SK-N-SH (cell line): ENCODE measurements around the gene SRSF1. TPM values are rescaled to one million over a fixed set of nuclear protein-coding genes. Genes with fewer than 3 reads are reported as not detected.

Experiments
- CTCF ChIA-PET: fragments of 300-600, 350-600 bp; formaldehyde crosslinking; extraction: SDS; loops from one replicate; lab custom pipeline; 2021; lab: Yijun Ruan, JAX
- POLR2A ChIA-PET: fragments of 350-600 bp; sonication (Branson Sonifier 250); formaldehyde crosslinking; extraction: SDS; loops from one replicate; lab custom pipeline; 2020; ENCODE audit warnings: antibody characterized with exemption, inconsistent platforms; lab: Yijun Ruan, JAX
- DNase-seq: peaks from one replicate; pipeline ENCODE4 v3.0.0; 2012
- H2AFZ ChIP-seq: fragments of 200-600 bp; sonication (generic); 2 replicates; pipeline ENCODE4 v1.8.1; 2016; ENCODE audit warnings: antibody characterized with exemption, mild to moderate bottlenecking, low read depth
- H3F3A ChIP-seq: fragments of 200-600 bp; sonication (generic); replicated peaks from 2 replicates; pipeline ENCODE3; 2016; ENCODE audit warnings: antibody characterized with exemption, mild to moderate bottlenecking; ENCODE audit not compliant: insufficient read depth
- H3K27ac ChIP-seq, 2 experiments: fragments of 200-500 bp in 1 of 2; fragments of 200-600 bp in 1 of 2; sonication (Bioruptor generic) in 1 of 2; sonication (generic), shearing (Covaris generic) in 1 of 2; 2 replicates each; pipeline versions ENCODE4 v1.5.1 to v1.6.1; 2014 to 2016; ENCODE audit warnings: low read depth in 2 of 2, inconsistent platforms in 1 of 2, low read length in 1 of 2, mild to moderate bottlenecking in 1 of 2, mixed read lengths in 1 of 2
- H3K27me3 ChIP-seq: fragments of 200-600 bp; sonication (generic), shearing (Covaris generic); 2 replicates; pipeline ENCODE4 v1.6.1; 2016; ENCODE audit warnings: mixed run types; ENCODE audit not compliant: insufficient read depth
- H3K36me3 ChIP-seq, 2 experiments: fragments of 200-500 bp in 1 of 2; fragments of 200-600 bp in 1 of 2; sonication (Bioruptor generic) in 1 of 2; sonication (generic) in 1 of 2; replicated peaks in 1 of 2; 2 replicates each; pipeline versions ENCODE3 to v1.5.1; 2014 to 2016; ENCODE audit warnings: low read length in 1 of 2, mild to moderate bottlenecking in 1 of 2; ENCODE audit not compliant: insufficient read depth in 2 of 2, control insufficient read depth in 1 of 2
- H3K4me1 ChIP-seq, 2 experiments: fragments of 200-500 bp in 1 of 2; fragments of 200-600 bp in 1 of 2; sonication (Bioruptor generic) in 1 of 2; sonication (generic), shearing (Covaris generic) in 1 of 2; 2 replicates each; pipeline versions ENCODE4 v1.5.1 to v1.6.1; 2014 to 2016; ENCODE audit warnings: low read depth in 1 of 2, low read length in 1 of 2, mixed run types in 1 of 2; ENCODE audit not compliant: insufficient read depth in 2 of 2, control insufficient read depth in 1 of 2
- H3K4me2 ChIP-seq: fragments of 200-600 bp; sonication (generic), shearing (Covaris generic); 2 replicates; pipeline ENCODE4 v1.6.1; 2017; ENCODE audit warnings: mixed run types
- H3K4me3 ChIP-seq, 2 experiments: fragments of 200-500 bp in 1 of 2; fragments of 200-600 bp in 1 of 2; sonication (Bioruptor generic) in 1 of 2; sonication (generic), shearing (Covaris generic) in 1 of 2; 2 replicates each; pipeline versions ENCODE4 v1.5.1 to v1.8.1; 2014 to 2016; ENCODE audit warnings: low read depth in 2 of 2, inconsistent platforms in 1 of 2, low read length in 1 of 2, mild to moderate bottlenecking in 1 of 2, mixed read lengths in 1 of 2, moderate library complexity in 1 of 2
- H3K79me2 ChIP-seq: fragments of 200-600 bp; sonication (generic); 2 replicates; pipeline ENCODE4 v1.8.1; 2017; ENCODE audit warnings: mild to moderate bottlenecking; ENCODE audit not compliant: insufficient read depth
- H3K9ac ChIP-seq: fragments of 200-600 bp; sonication (generic); 2 replicates; pipeline ENCODE4 v1.6.1; 2017; ENCODE audit warnings: mixed run types
- H3K9me2 ChIP-seq: fragments of 200-600 bp; sonication (generic); 2 replicates; pipeline ENCODE4 v1.6.1; 2017; ENCODE audit warnings: mixed run types
- H3K9me3 ChIP-seq: fragments of 200-600 bp; sonication (generic); 2 replicates; pipeline ENCODE4 v1.6.1; 2017; ENCODE audit warnings: mixed run types, mild to moderate bottlenecking, moderate library complexity
- H4K20me1 ChIP-seq: fragments of 200-600 bp; sonication (generic); 2 replicates; pipeline ENCODE4 v1.6.1; 2017; ENCODE audit warnings: mild to moderate bottlenecking, mixed run types; ENCODE audit not compliant: insufficient read depth
- CTCF ChIP-seq: fragments of 200-600 bp; sonication (generic); IDR thresholded peaks from 2 replicates; pipeline ENCODE4 v1.6.1; 2017; ENCODE audit warnings: antibody characterized with exemption, mild to moderate bottlenecking, moderate library complexity
- FOSL2 ChIP-seq: IDR thresholded peaks from 2 replicates; pipeline ENCODE4 v1.4.0; 2012; ENCODE audit warnings: low read depth, mild to moderate bottlenecking, moderate library complexity, borderline replicate concordance
- FOXM1 ChIP-seq: IDR thresholded peaks from 2 replicates; pipeline ENCODE4 v1.4.0; 2012; ENCODE audit warnings: low read depth, mild to moderate bottlenecking
- GABPA ChIP-seq: IDR thresholded peaks from 2 replicates; pipeline ENCODE4 v1.4.0; 2012; ENCODE audit warnings: low read depth, mild to moderate bottlenecking
- MAX ChIP-seq: IDR thresholded peaks from 2 replicates; pipeline ENCODE4 v1.4.0; 2012; ENCODE audit warnings: low read depth
- MXI1 ChIP-seq: IDR thresholded peaks from 2 replicates; pipeline ENCODE4 v1.6.1; 2012; ENCODE audit warnings: mild to moderate bottlenecking, low read depth, low read length, improper control_type of control experiment
- NFIC ChIP-seq: IDR thresholded peaks from 2 replicates; pipeline ENCODE4 v1.4.0; 2012; ENCODE audit warnings: borderline replicate concordance
- PBX3 ChIP-seq: IDR thresholded peaks from 2 replicates; pipeline ENCODE4; 2012
- RAD21 ChIP-seq: IDR thresholded peaks from 2 replicates; pipeline ENCODE4 v1.6.1; 2012; ENCODE audit warnings: mild to moderate bottlenecking, low read length
- RXRA ChIP-seq: IDR thresholded peaks from 2 replicates; pipeline ENCODE4 v1.4.0; 2012; ENCODE audit warnings: low read depth, mild to moderate bottlenecking, borderline replicate concordance
- TCF12 ChIP-seq: IDR thresholded peaks from 2 replicates; pipeline ENCODE4 v1.4.0; 2012
- YY1 ChIP-seq: IDR thresholded peaks from 2 replicates; pipeline ENCODE4 v1.4.0; 2012; ENCODE audit warnings: low read depth, mild to moderate bottlenecking
- WGBS: methylation state at CpG from one replicate; pipeline ENCODE4 v1.1.6; 2017; ENCODE audit warnings: low lambda C conversion rate; 5-methylcytosine and 5-hydroxymethylcytosine counted together
- polyA plus RNA-seq, 3 experiments: library from polyadenylated mRNA; depleted of rRNA; stranded (reverse); fragments of >200 nt; gene quantifications; 2 replicates each; pipeline ENCODE4 v1.2.3, GENCODE V29; 2012

The SRSF1 gene
- polyA plus RNA-seq, 1 of the 3 experiments (the other 2 are of a cell fraction) = 248 TPM

- TF ChIP-seq MAX (no peak), YY1 (no peak), MXI1 (no peak), NFIC (no peak), FOSL2 (no peak), CTCF (no peak), FOXM1 (no peak), GABPA (no peak)
Measured at GRCh38 chr17:58050966-58051365, 43.9 kb upstream of the SRSF1 start (continued).

- TF ChIP-seq RAD21 (no peak), RXRA (no peak)
- no peaks in the 10 kb centered on the region for H3K36me3 ChIP-seq
- no peak for DNase-seq
- H3K9ac ChIP-seq = no peak overlapping the region
- H3K9me3 ChIP-seq = no peaks in the 10 kb centered on the region
- H3K79me2 ChIP-seq = no peaks in the 10 kb centered on the region
- no peaks in the 10 kb centered on the region for H4K20me1 ChIP-seq
- peaks cover 0 to 8% of the 10 kb centered on the region in 2 experiments; a peak in 1 of 4 replicates for H3K4me1 ChIP-seq
- no peaks in the 10 kb centered on the region for H3K9me2 ChIP-seq
- H3F3A ChIP-seq = no peaks in the 10 kb centered on the region
- H3K27me3 ChIP-seq = peaks cover 9% of the 10 kb centered on the region; the same call in 1 of the 2 replicates
- no peak overlapping the region for H3K4me2 ChIP-seq
- H3K27ac ChIP-seq = no peak overlapping the region
- ChIA-PET CTCF (interaction anchor here (1.0 to 2.1 kb wide), 3 partner anchors 11 to 89 kb away, joined by 3 to 8 read pairs (median 3); no protein-coding TSS in a partner anchor), POLR2A (interaction anchor here (0.9 kb wide), 1 partner anchor 34 kb away, joined by 3 read pairs; the partner anchor contains the start of gene DYNLL2)
- H2AFZ ChIP-seq = no peak overlapping the region
- no peak overlapping the region for H3K4me3 ChIP-seq
- 72% methylated on average over 4 of the region's 4 CpGs for WGBS
Measured at GRCh38 chr17:58049533-58049932, 42.5 kb upstream of the SRSF1 start.

GRCh38 chr17:58047376-58048150 is 40.5 kb upstream of the SRSF1 start:
- ChIA-PET CTCF (interaction anchor here (1.4 kb wide), 2 partner anchors 30 to 214 kb away, joined by 3 to 4 read pairs; no protein-coding TSS in a partner anchor), POLR2A (interaction anchor here (1.2 kb wide), 1 partner anchor 41 kb away, joined by 4 read pairs; the partner anchor contains the start of gene SRSF1)
- Histone ChIP-seq H3K9ac (no peak overlapping the region), H3F3A (no peaks in the 10 kb centered on the region), H3K36me3 (no peaks in the 10 kb centered on the region), H3K4me1 (peaks cover 0 to 8% of the 10 kb centered on the region in 2 experiments; a peak in 1 of 4 replicates), H3K9me3 (no peaks in the 10 kb centered on the region), H3K79me2 (no peaks in the 10 kb centered on the region), H3K27ac (no peak overlapping the region), H2AFZ (no peak overlapping the region), H3K9me2 (no peaks in the 10 kb centered on the region), H3K27me3 (peaks cover 27% of the 10 kb centered on the region; the same call in 1 of the 2 replicates), H3K4me3 (no peak overlapping the region), H4K20me1 (no peaks in the 10 kb centered on the region), H3K4me2 (no peak overlapping the region)
- peak; percentile 33 for DNase-seq
- WGBS = 44% methylated on average over 4 of the region's 4 CpGs
- TF ChIP-seq FOXM1 (no peak), TCF12 (peak; percentile 35; the same call in 1 of the 2 replicates), PBX3 (no peak)
